ENCODE results near the gene ABHD17C. TPM values are rescaled to one million over a fixed set of nuclear protein-coding genes. Genes with fewer than 3 reads are reported as not detected.
A peak's percentile ranks its signal among the peaks of the same experiment; 100 is the strongest.

ABHD17C gene
- total RNA-seq, 4 donors from 2014 or later, result 41.0 to 96.0 (median 72.5) TPM

DNA sequence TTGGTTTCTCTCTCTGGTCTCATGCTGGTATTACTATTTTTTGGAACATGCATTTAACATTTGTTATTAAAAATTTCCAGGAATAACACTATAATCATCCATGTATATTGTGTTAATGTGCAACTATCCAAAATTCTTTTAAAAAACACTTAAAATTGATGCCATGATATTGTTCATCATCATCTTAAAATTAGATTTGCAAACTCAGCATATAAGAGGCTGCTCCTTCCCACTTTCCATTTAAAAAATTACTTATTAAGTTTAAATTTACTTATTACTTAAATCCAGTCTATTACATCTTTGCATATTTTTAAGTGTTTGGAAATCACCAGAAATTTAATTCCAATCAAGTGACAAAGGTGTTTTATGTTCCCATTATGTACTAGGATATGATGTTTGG is 5.8 kb upstream of the ABHD17C start:
- no peaks in the 10 kb centered on the region for H3K27me3 ChIP-seq
- H3K9me3 ChIP-seq, result no peaks in the 10 kb centered on the region
- H3K4me1 ChIP-seq, result peaks cover 0 to 16% (median 13%) of the 10 kb centered on the region in 4 donors
- in situ Hi-C loops (cut with MboI; ENCODE audit: low pct_ligation_motif_present in 1 of 4, low pct_unique_long_range_greater_than_20kb in 1 of 4, low sequenced_read_pairs in 3 of 4) (no loop called here), intact Hi-C loops (cut with DNase I; ENCODE audit: low total_unique reads) (no loop called here)
- TF ChIP-seq POLR2A (IDR thresholded peaks at IDR 0.05) (no peak), EP300 (IDR thresholded peaks at IDR 0.05; ENCODE audit: low read depth) (no peak), POLR2AphosphoS5 (IDR thresholded peaks at IDR 0.05) (no peak)
- TF ChIP-seq, protein P1, sequence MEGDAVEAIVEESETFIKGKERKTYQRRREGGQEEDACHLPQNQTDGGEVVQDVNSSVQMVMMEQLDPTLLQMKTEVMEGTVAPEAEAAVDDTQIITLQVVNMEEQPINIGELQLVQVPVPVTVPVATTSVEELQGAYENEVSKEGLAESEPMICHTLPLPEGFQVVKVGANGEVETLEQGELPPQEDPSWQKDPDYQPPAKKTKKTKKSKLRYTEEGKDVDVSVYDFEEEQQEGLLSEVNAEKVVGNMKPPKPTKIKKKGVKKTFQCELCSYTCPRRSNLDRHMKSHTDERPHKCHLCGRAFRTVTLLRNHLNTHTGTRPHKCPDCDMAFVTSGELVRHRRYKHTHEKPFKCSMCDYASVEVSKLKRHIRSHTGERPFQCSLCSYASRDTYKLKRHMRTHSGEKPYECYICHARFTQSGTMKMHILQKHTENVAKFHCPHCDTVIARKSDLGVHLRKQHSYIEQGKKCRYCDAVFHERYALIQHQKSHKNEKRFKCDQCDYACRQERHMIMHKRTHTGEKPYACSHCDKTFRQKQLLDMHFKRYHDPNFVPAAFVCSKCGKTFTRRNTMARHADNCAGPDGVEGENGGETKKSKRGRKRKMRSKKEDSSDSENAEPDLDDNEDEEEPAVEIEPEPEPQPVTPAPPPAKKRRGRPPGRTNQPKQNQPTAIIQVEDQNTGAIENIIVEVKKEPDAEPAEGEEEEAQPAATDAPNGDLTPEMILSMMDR (IDR thresholded peaks at IDR 0.05), result no peak
- no peak overlapping the region for H3K27ac ChIP-seq
- no peaks in the 10 kb centered on the region for H3K36me3 ChIP-seq
- no peak overlapping the region for H3K4me3 ChIP-seq
- DNase-seq, result no peak

DNA sequence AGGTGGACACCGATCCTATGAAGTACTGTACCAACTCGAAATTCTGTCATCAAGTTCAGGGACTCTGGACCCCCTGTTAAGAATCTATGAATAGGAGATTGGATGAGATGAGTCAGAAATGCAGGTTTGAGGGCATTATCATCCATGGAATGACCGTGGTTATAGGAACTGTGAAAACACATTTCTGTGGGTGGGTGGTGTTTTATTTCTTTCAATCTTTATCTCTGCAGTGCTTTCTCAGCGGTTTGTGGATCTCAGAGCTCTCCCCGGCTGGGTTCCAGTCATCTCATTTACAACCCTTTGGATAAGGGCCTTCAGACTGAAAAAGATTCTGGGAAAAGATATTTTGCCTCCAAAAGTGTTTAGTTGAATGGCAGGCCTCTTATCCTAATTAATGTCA is 5.4 kb upstream of the ABHD17C start:
- in situ Hi-C loops (cut with MboI; ENCODE audit: low pct_ligation_motif_present in 1 of 4, low pct_unique_long_range_greater_than_20kb in 1 of 4, low sequenced_read_pairs in 3 of 4), result no loop called here
- Histone ChIP-seq H3K4me3 (no peak overlapping the region), H3K4me1 (peaks cover 0 to 18% (median 12%) of the 10 kb centered on the region in 4 donors), H3K36me3 (no peaks in the 10 kb centered on the region), H3K9me3 (no peaks in the 10 kb centered on the region), H3K27ac (no peak overlapping the region), H3K27me3 (no peaks in the 10 kb centered on the region)
- DNase-seq, result no peak
- intact Hi-C loops (cut with DNase I; ENCODE audit: low total_unique reads), result no loop called here
- TF ChIP-seq POLR2AphosphoS5 (IDR thresholded peaks at IDR 0.05), result no peak
- TF ChIP-seq POLR2A (IDR thresholded peaks at IDR 0.05), result no peak
- TF ChIP-seq EP300 (IDR thresholded peaks at IDR 0.05; ENCODE audit: low read depth), result no peak
- TF ChIP-seq, protein P1 (IDR thresholded peaks at IDR 0.05), result no peak
- 74 to 76% methylated on average over 4 to 5 of the region's 5 CpGs for WGBS, 2 donors (ENCODE audit: low coverage in 1 of 2)

DNA sequence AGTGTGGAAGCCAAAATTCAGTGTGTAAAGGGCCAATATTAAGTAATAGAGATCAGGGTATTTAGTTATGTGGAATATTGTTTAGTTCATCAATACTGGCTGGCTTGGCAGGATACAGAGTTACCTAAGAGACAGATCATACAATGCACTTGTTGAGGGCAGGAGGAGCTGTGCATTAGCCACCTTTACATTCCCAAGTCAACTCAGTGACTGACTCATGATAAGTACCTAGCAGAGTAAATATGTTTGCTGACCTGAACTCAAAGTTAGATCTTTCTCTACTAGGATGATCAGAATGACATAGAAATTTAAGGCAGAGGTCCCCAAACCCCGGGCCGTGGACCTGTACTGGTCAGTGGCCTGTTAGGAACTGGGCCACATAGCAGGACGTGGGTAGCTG is 3.5 kb upstream of the ABHD17C start:
- TF ChIP-seq EP300 (IDR thresholded peaks at IDR 0.05; ENCODE audit: low read depth) (no peak), POLR2A (IDR thresholded peaks at IDR 0.05) (no peak), POLR2AphosphoS5 (IDR thresholded peaks at IDR 0.05) (no peak)
- TF ChIP-seq, protein P1 (IDR thresholded peaks at IDR 0.05), result no peak
- WGBS, 2 donors (ENCODE audit: low coverage in 1 of 2), result 83 to 88% methylated on average over 1 to 3 of the region's 3 CpGs
- H3K36me3 ChIP-seq, result no peaks in the 10 kb centered on the region
- no peak overlapping the region for H3K4me3 ChIP-seq
- DNase-seq, result no peak
- no peaks in the 10 kb centered on the region for H3K27me3 ChIP-seq
- no peak overlapping the region for H3K27ac ChIP-seq
- peaks cover 0 to 14% (median 10%) of the 10 kb centered on the region in 4 donors for H3K4me1 ChIP-seq
- no peaks in the 10 kb centered on the region for H3K9me3 ChIP-seq
- intact Hi-C loops (cut with DNase I; ENCODE audit: low total_unique reads), result no loop called here
- in situ Hi-C loops (cut with MboI; ENCODE audit: low pct_ligation_motif_present in 1 of 4, low pct_unique_long_range_greater_than_20kb in 1 of 4, low sequenced_read_pairs in 3 of 4), result no loop called here

DNA sequence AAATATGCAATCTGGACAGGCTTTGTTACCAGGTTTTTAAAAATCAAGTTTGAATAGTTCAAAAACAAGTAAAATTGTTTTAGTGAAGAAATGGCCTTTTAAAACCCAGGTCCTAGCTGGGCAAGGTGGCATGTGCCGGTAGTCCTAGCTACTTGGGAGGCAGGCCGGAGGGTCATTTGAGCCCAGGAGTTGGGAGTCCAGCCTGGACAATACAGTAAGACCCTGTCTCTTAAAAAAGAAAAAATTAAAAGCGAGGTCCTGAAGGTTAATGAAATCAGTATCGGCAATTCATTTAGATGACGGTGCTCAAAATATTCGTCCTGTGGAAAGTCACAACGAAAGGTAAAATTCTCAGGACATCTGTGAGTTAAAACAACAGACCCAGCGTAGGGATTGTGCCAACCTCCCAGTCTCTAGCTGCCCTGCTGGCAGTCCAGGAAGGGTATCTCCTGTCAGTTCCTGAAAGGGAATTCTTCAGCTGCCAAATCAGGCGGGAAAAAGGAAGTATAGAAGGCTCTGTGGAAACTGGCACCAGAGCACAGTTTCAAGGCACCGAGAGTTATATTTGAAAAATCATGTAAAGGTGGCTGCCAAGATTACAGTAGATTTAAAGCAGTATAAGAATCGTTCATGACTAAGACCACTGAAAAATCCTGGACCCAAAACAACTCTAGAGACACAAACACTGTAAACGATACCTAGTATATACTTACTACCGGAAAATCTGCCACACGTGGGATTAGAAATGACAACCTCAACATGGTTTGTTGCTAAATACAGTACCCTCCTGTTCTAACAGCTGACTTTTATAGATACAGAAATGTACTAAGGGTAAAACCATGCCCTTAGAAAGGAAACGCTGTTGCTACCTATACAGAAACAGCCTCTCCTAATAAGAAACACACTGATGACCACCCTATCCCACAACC is 1.2 kb upstream of the ABHD17C start:
- Histone ChIP-seq H3K27me3 (no peaks in the 10 kb centered on the region), H3K36me3 (no peaks in the 10 kb centered on the region), H3K27ac (peak overlapping the region; percentile 93 to 95 (median 94)), H3K4me3 (peak overlapping the region in 3 of 4 donors; percentile 76 to 95 (median 93)), H3K4me1 (peaks cover 0 to 30% (median 16%) of the 10 kb centered on the region in 4 donors), H3K9me3 (no peaks in the 10 kb centered on the region)
- DNase-seq, result no peak
- WGBS, 2 donors (ENCODE audit: low coverage in 1 of 2), result 35 to 48% methylated on average over 7 to 15 of the region's 15 CpGs
- in situ Hi-C loops (cut with MboI; ENCODE audit: low pct_ligation_motif_present in 1 of 4, low pct_unique_long_range_greater_than_20kb in 1 of 4, low sequenced_read_pairs in 3 of 4) (no loop called here), intact Hi-C loops (cut with DNase I; ENCODE audit: low total_unique reads) (no loop called here)
- TF ChIP-seq POLR2A (IDR thresholded peaks at IDR 0.05), result no peak
- TF ChIP-seq POLR2AphosphoS5 (IDR thresholded peaks at IDR 0.05), result no peak
- no peak for TF ChIP-seq EP300 (IDR thresholded peaks at IDR 0.05; ENCODE audit: low read depth)
- TF ChIP-seq, protein P1 (IDR thresholded peaks at IDR 0.05), result peak in 1 of 5 experiments; percentile 11

Measured in transverse colon (tissue), 4 donors.